Left lobe of liver (tissue), 2 donors: ENCODE measurements around the gene DOC2B. TPM values are rescaled to one million over a fixed set of nuclear protein-coding genes. Genes with fewer than 3 reads are reported as not detected.
"Not testable (repeated sequence)": the region's sequence is repeated elsewhere in the genome, so short reads cannot be mapped to it uniquely, and the experiment has no call there.

Experiments used
- ATAC-seq: fragments of 200-7000 bp; cut with Tn5 transposase; one replicate; pipeline ENCODE4 v1.9.1; 2020; ENCODE audit warnings: mild to moderate bottlenecking, moderate library complexity
- DNase-seq: peaks from one replicate; pipeline ENCODE4 v3.0.0-alpha.2; 2020; ENCODE audit warnings: low spot score
- total RNA-seq: library from RNA; stranded (reverse); gene quantifications from one replicate; pipeline ENCODE4 v1.2.1, GENCODE V29; 2021
- donor health status: DM: no; HTN: no; CAD: no; lungs with moderate emphysema.
- donor health status: DM: no; HTN: yes; CAD: no.

Gene DOC2B
- total RNA-seq, 1 donor from 2014 or later, result 0.68 TPM

- DNase-seq (no peak), ATAC-seq (peak; percentile 6)
Measured at GRCh38 chr17:213286-214105, 32.0 kb upstream of the DOC2B start.

GRCh38 chr17:210402-210801 lies 29.0 kb upstream of the DOC2B start:
- no peak for ATAC-seq
- DNase-seq, result no peak

GRCh38 chr17:208429-208828 lies 27.0 kb upstream of the DOC2B start:
- ATAC-seq (no peak), DNase-seq (no peak)

- DNase-seq, result no peak
- ATAC-seq, result no peak
Measured at GRCh38 chr17:207775-208174, 26.3 kb upstream of the DOC2B start.

- no peak for DNase-seq
- ATAC-seq, result no peak
Measured at GRCh38 chr17:206941-207560, 25.6 kb upstream of the DOC2B start.

GRCh38 chr17:206484-206883 lies 25.0 kb upstream of the DOC2B start:
- DNase-seq, result not testable (repeated sequence)

GRCh38 chr17:205817-206216 lies 24.4 kb upstream of the DOC2B start:
- DNase-seq (no peak), ATAC-seq (peak; percentile 25)

More at GRCh38 chr17:206484-206883, 25.0 kb upstream of the DOC2B start:
- ATAC-seq, result not testable (repeated sequence)

- DNase-seq (no peak), ATAC-seq (peak; percentile 40)
Measured at GRCh38 chr17:205148-205669, 23.8 kb upstream of the DOC2B start.

- ATAC-seq (peak; percentile 2), DNase-seq (no peak)
Measured at GRCh38 chr17:204427-205147, 23.1 kb upstream of the DOC2B start.

GRCh38 chr17:202501-202951 lies 21.1 kb upstream of the DOC2B start:
- ATAC-seq (peak; percentile 4), DNase-seq (no peak)

- not testable (repeated sequence) for DNase-seq, ATAC-seq
Measured at GRCh38 chr17:201736-202135, 20.3 kb upstream of the DOC2B start.

GRCh38 chr17:201257-201656 lies 19.8 kb upstream of the DOC2B start:
- not testable (repeated sequence) for ATAC-seq

GRCh38 chr17:200586-200985 lies 19.1 kb upstream of the DOC2B start:
- no peak for ATAC-seq
- DNase-seq, result no peak

More at GRCh38 chr17:201257-201656, 19.8 kb upstream of the DOC2B start:
- not testable (repeated sequence) for DNase-seq

GRCh38 chr17:199806-200545 lies 18.5 kb upstream of the DOC2B start:
- DNase-seq, result no peak

GRCh38 chr17:199191-199604 lies 17.7 kb upstream of the DOC2B start:
- ATAC-seq (no peak), DNase-seq (no peak)

More at GRCh38 chr17:199806-200545, 18.5 kb upstream of the DOC2B start:
- ATAC-seq, result peak; percentile 63

- ATAC-seq, DNase-seq: not testable (repeated sequence)
Measured at GRCh38 chr17:198225-198624, 16.8 kb upstream of the DOC2B start.

GRCh38 chr17:197352-197751 lies 15.9 kb upstream of the DOC2B start:
- ATAC-seq, result no peak
- DNase-seq, result no peak

GRCh38 chr17:194828-195602 lies 13.6 kb upstream of the DOC2B start:
- ATAC-seq, result no peak
- DNase-seq, result no peak
